AG08395 (cell line): Measurements from ENCODE around the gene SORD.
"Not testable (repeated sequence)": the region's sequence is repeated elsewhere in the genome, so short reads cannot be mapped to it uniquely, and the experiment has no call there.

Source experiments
- DNase-seq: peaks from one replicate; pipeline ENCODE4 v3.0.0; 2012; ENCODE audit warnings: mixed read lengths, low spot score

Gene SORD

GRCh38 chr15:45062301-45062700 lies 39.3 kb downstream of the SORD start:
- not testable (repeated sequence) for DNase-seq

DNA sequence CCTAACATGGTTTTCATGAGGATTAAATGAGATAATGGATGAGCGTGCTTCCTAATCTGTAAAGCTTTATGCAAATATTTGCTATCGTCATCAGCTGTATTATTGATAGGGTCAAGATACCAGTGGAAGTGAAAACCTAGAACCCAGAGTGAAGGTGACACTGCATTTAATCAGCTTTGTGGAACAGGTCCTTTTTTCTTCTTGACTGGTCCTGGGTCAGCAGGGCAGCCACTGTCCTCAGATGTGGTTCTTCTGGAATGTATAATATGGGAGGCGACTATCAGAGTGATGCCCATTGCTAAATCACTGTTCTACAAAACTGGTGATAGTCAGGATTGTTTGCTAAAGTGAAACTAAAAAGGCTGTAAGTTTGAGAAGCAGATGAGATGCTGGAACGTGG lies 41.4 kb downstream of the SORD start:
- no peak for DNase-seq

GRCh38 chr15:45069942-45070360 lies 47.0 kb downstream of the SORD start:
- not testable (repeated sequence) for DNase-seq

DNA sequence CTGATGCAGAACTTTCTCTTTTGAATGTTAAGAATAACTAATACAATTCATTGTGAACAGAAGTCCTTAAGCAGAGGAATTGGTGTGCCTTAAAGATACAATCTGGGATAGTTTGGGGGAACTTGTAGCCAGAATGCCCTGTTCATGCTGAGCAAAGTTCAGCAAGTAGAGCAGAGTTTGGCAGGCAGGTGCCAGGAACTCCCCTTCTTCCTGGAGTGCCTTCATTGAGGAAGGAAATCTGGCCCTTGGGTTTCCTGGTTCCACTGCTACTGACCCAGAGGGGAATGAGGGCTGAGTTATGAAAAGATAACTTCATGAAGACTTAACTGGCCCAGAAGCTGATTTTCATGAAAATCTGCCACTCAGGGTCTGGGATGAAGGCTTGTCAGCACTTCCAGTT lies 50.6 kb downstream of the SORD start:
- DNase-seq = not testable (repeated sequence)

- not testable (repeated sequence) for DNase-seq
Observed at GRCh38 chr15:45075440-45076320, 52.7 kb downstream of the SORD start.

- DNase-seq = not testable (repeated sequence)
Observed at GRCh38 chr15:45077391-45077790, 54.4 kb downstream of the SORD start.

DNA sequence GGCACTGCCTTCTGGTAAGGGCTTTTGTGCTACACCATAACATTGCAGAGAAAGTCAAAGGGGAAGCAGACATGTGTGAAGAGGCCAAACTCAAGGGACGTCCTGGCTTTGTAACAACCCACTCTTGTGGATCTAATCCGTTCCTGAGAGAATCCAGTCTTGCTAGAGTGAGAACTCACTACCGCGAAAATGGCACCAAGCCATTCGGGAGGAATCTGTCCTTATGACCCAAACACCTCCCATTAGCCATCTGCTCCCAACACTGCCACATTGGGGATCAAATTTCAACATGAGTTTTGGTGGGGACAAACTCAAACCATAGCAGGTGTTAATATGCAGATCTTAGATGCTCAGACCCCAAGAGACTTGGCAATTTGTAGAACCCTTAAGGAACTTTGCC lies 56.2 kb downstream of the SORD start:
- DNase-seq = not testable (repeated sequence)

GRCh38 chr15:45079628-45080246 lies 56.7 kb downstream of the SORD start:
- DNase-seq = not testable (repeated sequence)

DNA sequence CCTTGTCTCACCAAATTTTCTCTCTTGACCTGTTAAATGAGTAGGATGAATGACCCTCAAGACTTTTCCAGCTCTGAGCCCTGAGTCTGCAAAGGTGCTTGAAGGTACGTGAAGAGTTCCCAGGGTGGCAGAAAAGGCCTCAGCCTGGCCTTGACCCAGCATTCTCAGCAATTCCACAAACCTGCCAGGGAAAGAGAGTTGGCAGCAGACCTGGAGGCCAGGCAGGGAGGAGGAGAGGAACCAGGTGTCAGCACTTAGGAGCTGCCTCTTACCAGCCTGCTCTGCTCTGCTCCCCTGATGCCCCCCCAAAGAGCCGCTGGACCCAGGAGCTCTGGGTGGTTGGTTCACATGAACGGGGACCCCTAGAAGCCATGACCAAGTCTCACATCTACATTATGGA lies 57.6 kb downstream of the SORD start:
- not testable (repeated sequence) for DNase-seq

DNA sequence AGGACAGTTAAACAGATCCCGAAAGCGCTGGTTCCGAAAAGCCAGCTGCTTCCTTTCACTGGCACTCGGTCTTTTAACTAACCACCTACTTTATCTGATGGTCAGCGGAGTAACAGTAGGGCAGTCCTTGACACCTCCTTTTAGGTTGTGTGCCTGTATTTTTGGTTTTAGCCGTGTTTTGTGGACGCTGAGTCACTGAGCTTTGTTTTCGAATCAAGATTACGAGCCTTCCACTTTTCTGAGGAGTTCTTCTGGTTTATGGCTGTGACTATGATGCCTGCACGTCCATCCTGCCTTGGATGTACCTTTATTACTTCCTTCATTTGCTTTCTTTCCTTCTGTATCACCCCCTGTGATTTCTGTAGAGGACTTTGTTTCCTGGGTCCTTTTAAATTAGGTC lies 59.4 kb downstream of the SORD start:
- not testable (repeated sequence) for DNase-seq

- DNase-seq = no peak
Observed at GRCh38 chr15:45083223-45083622, 60.2 kb downstream of the SORD start.

DNA sequence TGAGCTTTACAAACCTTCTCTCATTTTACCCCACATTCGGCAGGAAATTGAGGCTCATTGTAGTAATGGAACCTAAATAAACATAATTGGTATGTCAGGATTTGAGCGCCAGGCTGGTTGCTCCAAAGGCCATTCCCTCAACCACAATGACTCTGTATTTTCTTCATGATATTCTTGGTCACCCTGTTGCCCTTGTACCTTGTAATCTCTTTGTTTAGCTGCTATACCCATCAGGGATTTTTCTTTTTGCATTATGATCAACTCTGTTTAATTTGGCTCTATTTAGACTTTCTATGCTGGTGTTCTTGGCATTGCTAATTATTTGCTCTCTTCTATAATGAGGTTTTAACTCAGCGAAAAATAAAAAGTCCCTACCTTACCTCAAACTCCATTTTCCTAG lies 61.2 kb downstream of the SORD start:
- DNase-seq = no peak

- no peak for DNase-seq
Observed at GRCh38 chr15:45087513-45087912, 64.5 kb downstream of the SORD start.

- no peak for DNase-seq
Observed at GRCh38 chr15:45088801-45089711, 66.1 kb downstream of the SORD start.

DNA sequence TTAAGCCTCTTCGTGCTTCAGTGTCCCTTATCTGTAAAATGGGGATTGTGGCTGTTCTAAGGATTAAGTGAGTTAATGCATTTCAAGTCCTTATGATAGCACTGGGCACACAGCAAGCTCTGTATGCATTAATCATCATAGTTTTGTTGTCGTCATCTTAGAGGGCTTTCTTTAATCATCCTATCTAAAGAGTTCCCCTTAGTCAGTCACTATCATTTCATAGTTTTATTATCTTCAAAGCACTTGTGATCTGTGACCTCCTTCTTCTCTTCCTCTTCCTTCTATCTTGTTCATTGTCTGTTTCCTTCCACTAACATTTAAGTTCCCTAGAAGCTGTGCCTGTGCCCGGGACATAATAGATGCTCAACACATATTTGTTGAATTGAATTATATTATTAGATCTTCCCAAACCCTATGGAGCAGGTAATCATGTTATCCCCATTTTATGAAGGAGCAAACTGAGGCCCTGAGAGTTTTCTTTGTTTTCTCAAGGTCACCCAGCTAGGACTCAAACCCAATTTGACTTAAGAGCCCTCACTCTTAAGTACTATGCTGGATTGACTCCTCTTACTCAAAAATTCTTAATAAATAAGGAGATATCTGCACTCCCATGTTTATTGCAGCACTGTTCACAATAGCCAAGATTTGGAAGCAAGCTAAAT lies 66.8 kb downstream of the SORD start:
- no peak for DNase-seq

DNA sequence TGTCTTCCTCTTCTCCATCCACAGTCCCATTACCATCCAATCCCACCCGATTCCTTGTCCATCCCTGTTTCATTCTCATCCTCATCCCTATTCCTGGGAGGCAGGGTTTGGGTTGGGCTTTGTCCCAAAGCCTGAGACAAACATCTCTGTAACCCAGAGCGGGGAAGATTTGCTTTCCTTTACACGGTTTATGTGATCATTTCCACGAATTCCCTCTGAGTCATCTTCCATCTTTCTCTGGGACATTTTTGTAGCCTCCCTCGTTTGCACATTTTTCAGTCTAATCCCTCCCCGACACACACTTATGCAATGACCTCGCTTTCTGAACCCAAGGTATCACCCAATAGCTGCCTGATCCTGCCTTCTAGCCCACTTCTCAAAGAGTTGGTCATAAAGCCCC lies 68.2 kb downstream of the SORD start:
- peak; percentile 63 for DNase-seq

DNA sequence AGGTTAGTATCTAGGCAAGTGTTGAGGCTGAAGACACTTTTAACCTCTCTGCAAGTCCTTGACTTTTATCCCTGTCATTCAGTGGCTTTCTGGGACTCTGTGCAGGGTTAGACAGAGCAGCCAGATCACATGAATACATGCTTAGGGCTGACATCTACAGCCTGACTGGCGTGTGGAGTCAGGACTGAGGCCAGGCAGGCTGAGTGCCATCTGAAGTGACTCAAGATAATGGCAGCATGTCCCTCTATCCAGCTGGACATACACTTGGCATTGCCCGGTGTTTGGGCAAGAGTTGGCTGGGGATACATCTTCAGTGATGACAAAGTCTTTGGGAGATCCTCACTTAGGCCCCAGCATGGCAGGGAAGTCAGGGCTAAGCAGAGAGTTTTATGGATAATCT lies 68.6 kb downstream of the SORD start:
- no peak for DNase-seq

GRCh38 chr15:45093013-45093412 lies 70.0 kb downstream of the SORD start:
- no peak for DNase-seq

GRCh38 chr15:45093622-45094357 lies 70.8 kb downstream of the SORD start:
- DNase-seq = no peak

DNA sequence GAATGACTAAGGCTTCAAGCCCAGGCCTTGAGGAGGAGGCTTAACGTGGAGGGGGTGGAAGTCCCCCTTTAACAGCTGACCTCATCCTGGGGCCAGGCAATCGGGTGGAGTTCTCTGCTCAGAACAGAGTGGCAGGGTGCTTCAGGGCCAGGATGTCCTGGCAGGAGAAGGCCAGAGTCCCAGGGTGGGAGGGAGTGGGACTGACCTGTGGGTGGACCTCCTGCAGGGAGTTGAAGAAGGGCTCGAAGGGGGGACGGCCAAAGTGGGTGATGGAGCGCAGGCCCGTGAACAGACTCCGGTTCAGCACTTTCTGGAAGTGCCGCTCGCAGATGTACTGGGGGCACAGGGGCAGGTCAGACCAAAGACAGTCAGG lies 71.3 kb downstream of the SORD start:
- DNase-seq = no peak

- DNase-seq = no peak
Observed at GRCh38 chr15:45095661-45096060, 72.7 kb downstream of the SORD start.
